Measurements from ENCODE around the gene B4GALNT1.
"Not testable (repeated sequence)": the region's sequence is repeated elsewhere in the genome, so short reads cannot be mapped to it uniquely, and the experiment has no call there.

The B4GALNT1 gene

DNA sequence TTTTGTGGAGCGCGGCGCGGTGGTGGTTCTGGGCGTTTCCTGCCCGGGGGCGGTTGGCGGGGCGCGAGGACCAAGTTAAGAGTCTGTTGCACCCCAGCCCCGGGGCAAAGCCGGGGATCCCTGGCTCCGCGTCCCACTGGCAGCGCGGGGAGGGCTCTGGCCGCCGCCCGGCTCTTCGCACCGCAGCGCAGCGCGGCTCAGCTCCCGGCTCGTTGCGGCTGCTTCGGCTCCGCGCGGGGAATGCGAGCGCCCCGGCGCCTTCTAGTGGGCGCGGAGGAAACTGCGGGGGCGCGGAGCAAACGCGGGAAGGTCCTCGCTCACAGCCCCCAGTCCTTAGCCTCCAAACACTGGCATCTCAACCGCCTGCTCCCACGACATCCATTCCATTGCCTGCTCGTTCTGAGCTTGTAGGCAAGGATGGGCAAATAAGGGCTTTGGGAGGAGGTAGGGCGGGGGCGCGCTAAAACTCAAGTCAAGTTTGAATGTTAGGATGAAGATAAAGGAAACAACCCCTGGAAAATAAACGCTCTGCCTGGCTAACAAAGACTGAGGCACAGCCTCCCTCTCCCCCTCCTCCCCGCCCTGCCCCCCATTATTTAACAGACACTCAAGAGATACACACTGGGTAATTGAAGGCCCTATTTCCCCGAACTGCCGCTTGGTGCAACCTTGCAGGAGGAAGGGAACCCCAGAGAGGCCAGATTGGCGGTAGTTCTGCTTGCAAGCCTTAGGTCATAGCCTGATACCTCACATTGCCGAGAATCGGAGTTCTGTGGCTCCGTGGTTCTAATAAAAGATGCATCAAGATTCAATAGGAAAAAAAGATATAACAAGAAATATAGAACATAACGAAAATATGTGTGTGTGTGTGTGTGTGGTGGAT is at the start of gene B4GALNT1:
Gene B4GALNT1, minus strand, starts transcription at position 244 of the 883 bp plus-strand sequence. CDS start 1,069 bp downstream, outside the sequence.
- DNase-seq, result peak in 28 of 56 donors; percentile 16 to 68 (median 45)

GRCh38 chr12:57679697-57680096 is 46.7 kb upstream of the B4GALNT1 start:
- no peak for DNase-seq

DNA sequence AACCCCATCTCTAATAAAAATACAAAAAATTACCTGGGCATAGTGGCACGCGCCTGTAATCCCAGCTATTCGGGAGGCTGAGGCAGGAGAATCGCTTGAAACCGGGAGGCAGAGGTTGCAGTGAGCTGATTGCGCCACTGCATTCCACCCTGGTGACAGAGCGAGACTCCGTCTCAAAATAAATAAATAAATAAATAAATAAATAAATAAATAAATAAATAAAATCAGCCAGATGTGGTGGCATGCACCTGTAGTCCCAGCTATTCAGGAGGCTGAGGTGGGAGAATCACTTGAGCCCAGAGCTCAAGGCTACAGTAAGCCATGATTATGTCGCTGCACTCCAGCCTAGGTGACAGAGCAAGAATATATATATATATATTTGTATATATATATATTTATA is 44.9 kb upstream of the B4GALNT1 start:
- DNase-seq, result not testable (repeated sequence)

DNA sequence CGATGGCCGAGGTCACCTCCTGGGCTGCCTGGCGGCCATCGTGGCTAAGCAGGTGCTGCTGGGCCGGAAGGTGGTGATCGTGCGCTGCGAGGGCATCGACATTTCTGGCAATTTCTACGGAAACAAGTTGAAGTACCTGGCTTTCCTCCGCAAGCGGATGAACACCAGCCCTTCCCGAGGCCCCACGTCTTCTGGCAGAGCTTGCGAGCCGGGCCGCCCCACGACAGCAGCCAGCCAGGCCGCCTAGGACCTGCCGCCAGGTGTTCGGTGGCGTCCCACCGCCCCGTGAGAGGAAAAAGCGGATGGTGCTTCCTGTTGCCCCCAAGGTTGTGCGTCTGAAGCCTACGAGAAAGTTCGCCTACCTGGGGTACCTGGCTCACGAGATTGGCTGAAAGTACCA is 41.7 kb upstream of the B4GALNT1 start:
- DNase-seq, result no peak

GRCh38 chr12:57672801-57673200 is 39.8 kb upstream of the B4GALNT1 start:
- no peak for DNase-seq

- not testable (repeated sequence) for DNase-seq
These were observed 38.8 kb upstream of the B4GALNT1 start for GRCh38 chr12:57671811-57672210.

GRCh38 chr12:57669691-57670090 is 36.7 kb upstream of the B4GALNT1 start:
- DNase-seq, result not testable (repeated sequence)

- DNase-seq, result no peak
These were observed 33.9 kb upstream of the B4GALNT1 start for GRCh38 chr12:57666897-57667296.

DNA sequence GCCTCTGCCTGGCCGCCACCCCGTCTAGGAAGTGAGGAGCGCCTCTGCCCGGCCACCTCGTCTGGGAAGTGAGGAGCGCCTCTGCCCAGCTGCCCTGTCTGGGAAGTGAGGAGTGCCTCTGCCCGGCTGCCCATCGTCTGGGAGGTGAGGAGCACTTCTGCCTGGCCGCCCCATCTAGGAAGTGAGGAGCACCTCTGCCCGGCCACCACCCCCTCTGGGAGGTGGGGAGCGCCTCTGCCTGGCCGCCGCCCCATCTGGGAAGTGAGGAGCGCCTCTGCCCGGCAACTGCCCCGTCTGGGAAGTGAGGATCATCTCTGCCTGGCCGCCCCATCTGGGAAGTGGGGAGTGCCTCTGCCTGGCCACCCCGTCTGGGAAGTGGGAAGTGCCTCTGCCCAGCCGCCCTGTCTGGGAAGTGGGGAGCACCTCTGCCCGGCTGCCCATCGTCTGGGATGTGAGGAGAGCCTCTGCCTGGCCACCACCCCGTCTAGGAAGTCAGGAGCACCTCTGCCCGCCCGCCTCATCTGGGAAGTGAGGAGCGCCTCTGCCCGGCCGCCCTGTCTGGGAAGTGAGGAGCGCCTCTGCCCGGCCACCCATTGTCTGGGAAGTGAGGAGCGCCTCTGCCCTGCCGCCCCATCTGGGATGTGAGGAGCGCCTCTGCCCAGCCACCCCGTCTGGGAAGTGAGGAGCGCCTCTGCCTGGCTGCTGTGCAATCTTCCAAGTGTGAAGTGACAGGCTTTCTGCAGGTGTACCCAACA is 32.2 kb upstream of the B4GALNT1 start:
- not testable (repeated sequence) for DNase-seq

GRCh38 chr12:57661376-57661775 is 28.4 kb upstream of the B4GALNT1 start:
- DNase-seq, result no peak

DNA sequence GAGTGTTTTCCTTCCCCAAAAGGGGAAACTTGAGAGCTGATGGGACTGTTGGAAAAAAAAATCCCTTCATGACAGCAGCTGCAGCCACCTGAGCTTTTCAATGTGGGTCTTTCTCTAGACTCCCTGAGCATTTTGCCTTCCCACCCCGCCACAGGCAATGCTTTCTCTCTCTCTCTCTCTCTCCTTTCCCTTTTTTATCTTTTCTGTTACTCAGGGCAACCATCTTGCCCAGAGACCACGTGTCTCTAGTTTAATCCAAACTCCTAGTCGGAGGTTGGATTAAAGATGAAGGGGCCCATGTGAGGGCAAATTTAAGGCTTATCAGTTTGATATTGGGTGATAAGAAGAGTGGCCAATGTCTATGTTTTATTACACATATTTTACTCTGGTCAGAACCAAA is 25.9 kb upstream of the B4GALNT1 start:
- DNase-seq, result no peak

GRCh38 chr12:57657744-57658143 is 24.7 kb upstream of the B4GALNT1 start:
- DNase-seq, result peak in 2 of 56 donors; percentile 0 to 6

- DNase-seq, result not testable (repeated sequence)
These were observed 23.4 kb upstream of the B4GALNT1 start for GRCh38 chr12:57656408-57656807.

DNA sequence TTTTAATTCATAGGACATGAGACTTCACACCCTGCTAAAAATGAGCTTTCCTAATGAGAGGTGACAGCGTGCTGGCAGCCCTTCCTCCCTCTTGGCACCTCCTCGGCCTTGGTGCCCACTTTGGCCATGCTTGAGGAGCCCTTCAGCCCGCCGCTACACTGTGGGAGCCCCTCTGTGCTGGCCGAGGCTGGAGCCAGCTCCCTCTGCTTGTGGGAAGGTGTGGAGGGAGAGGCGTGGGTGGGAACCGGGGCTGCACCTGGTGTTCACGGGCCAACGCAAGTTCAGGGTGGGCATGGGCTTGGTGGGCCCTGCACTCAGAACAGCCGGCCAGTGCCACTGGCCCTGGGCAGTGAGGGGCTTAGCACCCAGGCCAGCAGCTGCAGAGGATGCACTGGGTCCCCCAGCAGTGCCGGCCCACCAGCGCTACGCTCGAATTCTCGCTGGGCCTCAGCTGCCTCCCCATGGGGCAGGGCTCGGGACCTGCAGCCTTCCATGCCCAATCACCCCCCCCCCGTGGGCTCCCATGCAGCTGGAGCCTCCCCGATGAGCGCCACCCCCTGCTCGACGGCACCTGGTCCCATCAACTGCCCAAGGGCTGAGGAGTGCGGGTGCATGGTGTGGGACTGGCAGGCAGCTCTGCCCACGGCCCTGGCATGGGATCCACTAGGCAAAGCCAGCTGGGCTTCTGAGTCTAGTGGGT is 22.7 kb upstream of the B4GALNT1 start:
- no peak for DNase-seq

- DNase-seq, result no peak
These were observed 21.0 kb upstream of the B4GALNT1 start for GRCh38 chr12:57654042-57654441.

DNA sequence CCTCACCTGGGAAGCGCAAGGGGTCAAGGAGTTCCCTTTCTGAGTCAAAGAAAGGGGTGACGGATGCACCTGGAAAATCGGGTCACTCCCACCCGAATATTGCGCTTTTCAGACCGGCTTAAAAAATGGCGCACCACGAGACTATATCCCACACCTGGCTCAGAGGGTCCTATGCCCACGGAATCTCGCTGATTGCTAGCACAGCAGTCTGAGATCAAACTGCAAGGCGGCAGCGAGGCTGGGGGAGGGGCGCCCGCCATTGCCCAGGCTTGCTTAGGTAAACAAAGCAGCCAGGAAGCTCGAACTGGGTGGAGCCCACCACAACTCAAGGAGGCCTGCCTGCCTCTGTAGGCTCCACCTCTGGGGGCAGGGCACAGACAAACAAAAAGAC is 13.7 kb upstream of the B4GALNT1 start:
- not testable (repeated sequence) for DNase-seq

DNA sequence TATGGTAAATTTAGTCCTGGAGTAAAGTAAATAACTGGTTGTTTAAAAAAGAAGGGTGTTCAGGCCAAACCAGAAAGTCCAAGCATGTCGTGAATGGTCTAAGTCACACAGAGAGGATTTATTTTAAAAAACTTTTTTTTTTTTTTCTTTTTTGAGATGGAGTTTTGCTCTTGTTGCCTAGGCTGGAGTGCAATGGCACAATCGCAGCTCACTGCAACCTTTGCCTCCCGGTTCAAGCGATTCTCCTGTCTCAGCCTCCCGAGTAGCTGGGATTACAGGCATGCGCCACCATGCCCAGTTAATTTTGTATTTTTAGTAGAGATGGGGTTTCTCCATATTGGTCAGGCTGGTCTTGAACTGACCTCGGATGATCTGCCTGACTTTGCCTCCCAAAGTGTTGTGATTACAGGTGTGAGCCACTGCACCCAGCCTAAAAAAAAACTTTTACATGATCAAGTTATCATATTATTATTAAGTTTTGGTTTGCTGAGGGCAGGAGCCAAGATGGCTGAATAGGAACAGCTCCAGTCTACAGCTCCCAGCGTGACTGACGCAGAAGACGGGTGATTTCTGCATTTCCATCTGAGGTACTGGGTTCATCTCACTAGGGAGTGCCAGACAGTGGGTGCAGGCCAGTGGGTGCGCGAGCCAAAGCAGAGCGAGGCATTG is 13.1 kb upstream of the B4GALNT1 start:
- not testable (repeated sequence) for DNase-seq

GRCh38 chr12:57641699-57642442 is 8.9 kb upstream of the B4GALNT1 start:
- no peak for DNase-seq

DNA sequence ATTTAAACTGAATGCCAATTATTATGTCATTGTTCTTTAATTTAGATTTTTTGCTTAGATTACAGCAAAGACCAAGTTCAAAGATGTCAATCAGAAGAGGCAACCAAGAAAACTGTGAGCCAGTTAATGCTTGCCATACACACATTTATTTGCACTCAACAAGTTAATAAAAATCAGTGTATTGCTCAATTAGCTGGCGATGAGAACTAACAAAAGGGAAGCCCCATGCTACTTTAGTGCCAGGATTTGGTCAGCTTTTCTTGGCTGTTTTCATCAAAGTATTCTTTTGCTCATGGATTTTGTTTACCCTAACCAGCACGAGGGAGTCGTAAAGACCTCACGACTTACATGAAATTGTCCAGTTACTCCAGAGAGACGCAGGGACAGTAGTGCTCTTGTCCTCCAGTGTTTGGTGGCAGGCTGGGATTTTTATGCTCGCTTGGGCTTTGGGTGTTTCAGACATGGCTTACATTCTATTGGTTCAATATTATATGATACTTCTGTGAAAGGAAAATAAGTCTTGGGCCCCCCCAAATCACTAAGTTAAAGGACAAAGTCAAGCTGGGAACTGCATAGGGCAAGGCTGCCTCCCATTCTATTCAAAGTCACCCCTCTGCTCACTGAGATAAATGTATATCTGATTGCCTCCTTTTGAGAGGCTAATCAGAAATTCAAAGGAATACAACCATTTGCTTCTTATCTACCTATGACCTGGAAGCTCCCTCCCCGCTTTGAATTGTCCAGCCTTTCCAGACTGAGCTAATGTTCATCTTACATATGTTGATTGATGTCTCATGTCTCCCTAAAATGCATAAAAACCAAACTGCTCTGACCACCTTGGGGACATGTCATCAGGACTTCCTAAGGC is 7.4 kb upstream of the B4GALNT1 start:
- DNase-seq, result no peak

Data from amygdala (tissue), 56 donors.